ENCODE measurements around the gene SIL1. TPM values are rescaled to one million over a fixed set of nuclear protein-coding genes. Genes with fewer than 3 reads are reported as not detected.
"Not testable (repeated sequence)": the region's sequence is repeated elsewhere in the genome, so short reads cannot be mapped to it uniquely, and the experiment has no call there.

Gene SIL1
- total RNA-seq = 55.4 and 64.9 TPM in 2 replicates

GRCh38 chr5:139197710-139198669, at the start of gene SIL1:
Gene SIL1 (minus strand): TSS chr5:139198368. CDS start chr5:139127843, 70,525 bp downstream.
- peak; percentile 81 for DNase-seq (ENCODE audit: low read depth, low spot score)

GRCh38 chr5:139246394-139246793, 48.2 kb upstream of the SIL1 start:
- DNase-seq (ENCODE audit: low read depth, low spot score) = no peak

DNA sequence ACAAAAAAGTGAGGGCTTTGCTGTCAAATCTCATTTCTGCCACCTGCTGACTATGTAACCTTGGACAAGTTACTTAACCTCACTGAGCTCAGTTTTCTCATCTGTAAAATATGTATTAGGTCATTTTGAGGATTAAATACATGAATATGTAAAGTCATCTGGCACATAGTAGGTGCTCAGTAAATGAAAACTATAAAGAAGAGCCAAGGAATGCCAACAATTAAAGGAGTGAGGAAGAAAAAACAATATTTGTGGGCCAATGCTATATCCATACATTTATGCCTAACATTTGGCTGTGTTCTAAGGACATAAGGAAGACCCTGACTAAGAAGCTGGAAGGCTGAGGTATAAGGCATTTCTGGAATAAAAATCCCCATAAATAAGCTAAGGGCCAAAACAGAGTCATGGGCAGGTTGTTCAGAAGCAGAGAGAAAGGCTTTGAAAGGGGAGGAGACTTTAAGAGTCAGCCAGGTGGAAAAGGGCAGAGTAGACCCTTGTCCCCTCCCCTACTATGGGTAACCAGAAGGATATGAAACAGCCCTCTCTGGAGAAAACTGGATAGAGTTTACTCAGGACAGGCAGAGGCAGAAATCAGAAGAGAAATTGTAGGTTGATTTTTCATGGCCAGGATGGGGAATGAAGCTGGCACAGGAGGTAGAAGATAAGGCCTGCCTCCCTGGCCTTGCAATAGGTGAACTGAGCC, 47.6 kb upstream of the SIL1 start:
- no peak for DNase-seq (ENCODE audit: low read depth, low spot score)

- no peak for DNase-seq (ENCODE audit: low read depth, low spot score)
Measured at GRCh38 chr5:139243425-139243970, 45.3 kb upstream of the SIL1 start.

GRCh38 chr5:139241139-139241538, 43.0 kb upstream of the SIL1 start:
- no peak for DNase-seq (ENCODE audit: low read depth, low spot score)

- no peak for DNase-seq (ENCODE audit: low read depth, low spot score)
Measured at GRCh38 chr5:139236479-139236878, 38.3 kb upstream of the SIL1 start.

- DNase-seq (ENCODE audit: low read depth, low spot score) = no peak
Measured at GRCh38 chr5:139232147-139232724, 34.1 kb upstream of the SIL1 start.

DNA sequence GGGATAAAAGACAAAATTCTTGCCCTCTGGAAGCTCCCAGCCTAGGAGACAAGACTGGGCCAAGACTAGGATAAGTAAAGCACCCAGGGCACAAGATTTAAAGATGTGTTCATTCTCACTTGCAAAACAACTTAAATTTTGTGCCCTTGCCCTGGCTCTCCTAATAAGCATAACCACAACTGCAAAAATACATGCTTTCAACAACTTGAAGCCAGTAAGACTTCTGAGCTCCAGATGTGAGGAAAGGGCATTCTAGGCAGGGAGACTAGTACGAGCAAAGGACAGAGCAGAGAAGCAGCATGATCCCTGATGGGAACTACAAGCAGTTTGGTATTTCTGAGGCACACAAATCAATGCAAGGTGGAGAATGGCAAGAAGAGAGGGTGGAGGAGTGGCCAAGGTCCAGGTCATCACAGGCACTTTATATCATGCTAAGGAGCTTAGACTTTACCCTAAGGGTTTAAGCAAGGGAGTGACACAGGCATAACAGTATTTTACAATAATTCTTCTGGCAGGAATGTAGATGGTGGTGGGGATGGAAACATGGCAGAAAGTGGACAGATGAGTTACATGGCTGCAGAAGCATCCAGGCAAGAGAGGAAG, 30.1 kb upstream of the SIL1 start:
- no peak for DNase-seq (ENCODE audit: low read depth, low spot score)

DNA sequence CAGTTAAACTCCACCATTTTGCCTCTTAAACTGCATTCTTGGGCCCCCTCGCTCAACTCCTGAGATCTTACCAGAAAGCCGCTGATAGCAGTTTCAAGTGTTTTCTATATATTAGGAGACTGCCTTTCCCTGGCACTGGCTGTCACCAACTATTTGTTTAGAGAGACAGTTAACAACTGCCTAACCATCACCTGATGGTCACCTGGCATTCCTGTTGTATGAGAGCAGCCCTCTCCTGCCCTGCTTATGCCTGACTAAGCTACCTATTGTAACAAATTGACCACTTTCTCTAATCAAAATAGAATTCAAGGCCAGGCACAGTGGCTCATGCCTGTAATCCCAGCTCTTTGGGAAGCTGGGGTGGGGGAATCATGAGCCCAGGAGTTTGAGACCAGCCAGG, 28.0 kb upstream of the SIL1 start:
- DNase-seq (ENCODE audit: low read depth, low spot score) = no peak

DNA sequence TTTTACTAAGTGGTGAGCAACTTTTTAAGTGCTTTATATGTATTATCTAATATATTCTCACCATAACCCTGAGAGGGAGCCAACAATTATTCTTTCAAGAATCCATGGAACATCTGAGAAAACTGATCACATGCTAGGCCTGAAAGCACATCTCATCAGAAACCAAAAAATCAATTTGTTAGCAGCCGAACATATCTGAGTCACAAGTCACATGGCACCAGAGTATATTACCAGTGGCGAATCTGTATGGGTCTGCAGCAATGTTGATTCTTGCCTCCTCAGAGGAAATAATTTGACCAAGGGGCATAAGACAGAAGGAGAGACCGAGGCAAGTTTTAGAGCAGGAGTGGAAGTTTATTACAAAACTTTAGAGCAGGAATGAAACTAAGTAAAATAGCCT, 25.3 kb upstream of the SIL1 start:
- DNase-seq (ENCODE audit: low read depth, low spot score) = no peak

- no peak for DNase-seq (ENCODE audit: low read depth, low spot score)
Measured at GRCh38 chr5:139222346-139222745, 24.2 kb upstream of the SIL1 start.

DNA sequence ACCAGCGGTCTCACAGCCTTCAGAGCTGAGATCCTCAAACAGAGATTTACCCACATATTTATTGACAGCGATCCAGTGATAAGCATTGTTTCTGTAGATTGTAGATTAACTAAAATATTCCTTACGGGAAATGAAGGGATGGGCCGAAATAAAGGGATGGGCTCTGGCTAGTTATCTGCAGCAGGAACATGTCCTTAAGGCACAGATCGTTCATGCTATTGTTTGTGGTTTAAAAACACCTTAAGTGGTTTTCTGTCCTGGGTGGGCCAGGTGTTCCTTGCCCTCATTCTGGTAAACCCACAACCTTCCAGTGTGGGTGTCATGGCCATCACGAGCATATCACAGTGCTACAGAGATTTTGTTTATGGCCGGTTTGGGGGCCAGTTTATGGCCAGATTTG, 19.9 kb upstream of the SIL1 start:
- not testable (repeated sequence) for DNase-seq (ENCODE audit: low read depth, low spot score)

- peak; percentile 53 for DNase-seq (ENCODE audit: low read depth, low spot score)
Measured at GRCh38 chr5:139215107-139215975, 17.2 kb upstream of the SIL1 start.

GRCh38 chr5:139214646-139215045, 16.5 kb upstream of the SIL1 start:
- no peak for DNase-seq (ENCODE audit: low read depth, low spot score)

DNA sequence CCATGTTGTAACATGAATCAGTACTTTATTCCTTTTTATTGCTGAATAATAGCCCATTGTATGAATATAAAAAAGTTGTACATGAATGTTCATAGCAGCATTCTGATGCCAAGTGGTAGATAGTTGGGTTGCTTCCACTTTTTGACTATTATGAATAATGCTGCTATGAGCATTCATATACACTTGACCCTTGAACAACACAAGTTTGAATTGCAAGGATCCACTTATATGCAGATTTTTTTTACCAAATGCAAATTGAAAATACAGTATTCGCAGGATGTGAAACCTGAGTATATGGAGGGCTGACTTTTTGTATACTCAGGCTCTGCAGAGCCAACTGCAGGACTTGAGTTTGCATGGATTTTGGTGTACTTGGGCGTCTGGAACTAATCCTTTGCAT, 14.7 kb upstream of the SIL1 start:
- DNase-seq (ENCODE audit: low read depth, low spot score) = no peak

- DNase-seq (ENCODE audit: low read depth, low spot score) = no peak
Measured at GRCh38 chr5:139212486-139212885, 14.3 kb upstream of the SIL1 start.

DNA sequence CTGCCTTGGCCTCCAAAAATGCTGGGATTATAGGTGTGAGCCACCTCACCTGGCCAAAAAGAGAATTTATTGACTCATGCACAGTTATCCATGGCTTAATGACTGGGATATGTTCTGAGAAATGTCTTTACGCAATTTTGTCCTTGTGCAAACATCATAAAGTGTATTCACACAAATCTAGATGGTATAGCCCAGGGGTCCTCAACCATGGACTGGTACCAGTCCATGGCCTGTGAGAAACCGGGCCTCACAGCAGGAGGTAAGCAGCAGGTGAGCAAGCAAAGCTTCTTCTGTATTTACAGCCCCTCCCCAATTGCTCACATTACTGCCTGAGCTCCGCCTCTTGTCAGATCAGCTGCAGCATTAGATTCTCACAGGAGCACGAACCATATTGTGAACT, 12.4 kb upstream of the SIL1 start:
- no peak for DNase-seq (ENCODE audit: low read depth, low spot score)

DNA sequence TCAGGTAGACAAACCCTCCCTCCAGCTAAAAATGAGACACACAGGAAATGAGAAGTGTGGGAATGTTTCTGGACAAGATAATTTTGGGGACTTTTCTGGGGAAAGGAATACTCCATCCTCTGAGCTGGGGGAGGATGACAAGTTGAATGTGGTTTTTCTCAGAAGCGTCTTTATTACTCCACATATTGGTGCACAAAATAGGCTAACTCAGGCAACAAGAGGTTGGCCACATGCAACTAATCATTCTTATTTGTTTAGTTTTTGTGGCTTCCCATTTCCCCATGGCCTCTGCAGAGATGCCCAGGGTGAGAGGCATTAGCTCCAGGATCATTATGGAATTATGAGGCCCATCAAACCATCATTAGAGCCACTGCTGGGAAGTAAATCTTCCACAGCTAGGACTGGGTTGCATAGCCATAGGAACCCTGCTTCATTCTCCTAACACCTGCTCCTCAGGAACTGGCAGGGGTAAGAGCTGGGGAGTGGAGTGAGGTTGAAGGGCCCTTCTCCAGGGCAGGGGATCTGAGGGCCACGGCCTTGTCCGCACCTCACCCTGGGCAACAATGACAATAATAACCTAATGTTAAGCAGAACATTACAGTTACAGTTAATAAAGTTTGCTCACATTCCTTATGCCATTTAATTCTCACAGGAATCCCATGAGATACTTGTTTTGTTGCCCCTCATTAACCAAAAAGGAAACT, 9.3 kb upstream of the SIL1 start:
- no peak for DNase-seq (ENCODE audit: low read depth, low spot score)

- DNase-seq (ENCODE audit: low read depth, low spot score) = no peak
Measured at GRCh38 chr5:139205586-139205985, 7.4 kb upstream of the SIL1 start.

DNA sequence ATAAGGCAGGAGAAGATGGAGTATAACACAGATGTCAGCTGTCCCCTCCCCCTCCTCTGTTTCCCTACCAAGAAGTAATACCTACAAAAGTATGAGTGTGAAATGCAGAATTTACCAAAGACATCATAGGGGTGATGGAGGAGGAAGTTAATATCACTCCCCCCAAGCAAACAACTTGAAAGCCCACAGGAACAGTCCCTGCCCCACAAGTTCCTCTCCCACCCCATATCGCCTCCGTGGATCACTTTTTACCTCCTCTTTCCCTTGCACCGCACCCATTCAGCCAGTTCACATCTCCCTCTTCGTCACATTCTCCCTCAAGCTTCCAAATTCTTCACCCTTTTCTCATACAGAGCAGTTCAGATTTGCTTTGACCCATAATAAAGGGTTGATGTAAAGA, 7.0 kb upstream of the SIL1 start:
- DNase-seq (ENCODE audit: low read depth, low spot score) = no peak

Measured in pulmonary artery endothelial cell (primary cell).